NB4 (cell line): Measurements from ENCODE around the gene RIPK4.

Source experiments
- POLR2A ChIP-seq: IDR thresholded peaks from 2 replicates; pipeline ENCODE4 v1.6.1; 2011; ENCODE audit warnings: mild to moderate bottlenecking; ENCODE audit not compliant: insufficient read length; ENCODE audit errors: extremely low read depth
- TF ChIP-seq, protein P1 (sequence below): IDR thresholded peaks from one replicate; pipeline ENCODE4 v1.5.1; 2012; ENCODE audit warnings: low read depth, low read length
- TF ChIP-seq, protein P2 (sequence below): IDR thresholded peaks from 2 replicates; pipeline ENCODE4 v1.6.1; 2011; ENCODE audit warnings: low read depth, low read length

- TF ChIP-seq, protein P1, sequence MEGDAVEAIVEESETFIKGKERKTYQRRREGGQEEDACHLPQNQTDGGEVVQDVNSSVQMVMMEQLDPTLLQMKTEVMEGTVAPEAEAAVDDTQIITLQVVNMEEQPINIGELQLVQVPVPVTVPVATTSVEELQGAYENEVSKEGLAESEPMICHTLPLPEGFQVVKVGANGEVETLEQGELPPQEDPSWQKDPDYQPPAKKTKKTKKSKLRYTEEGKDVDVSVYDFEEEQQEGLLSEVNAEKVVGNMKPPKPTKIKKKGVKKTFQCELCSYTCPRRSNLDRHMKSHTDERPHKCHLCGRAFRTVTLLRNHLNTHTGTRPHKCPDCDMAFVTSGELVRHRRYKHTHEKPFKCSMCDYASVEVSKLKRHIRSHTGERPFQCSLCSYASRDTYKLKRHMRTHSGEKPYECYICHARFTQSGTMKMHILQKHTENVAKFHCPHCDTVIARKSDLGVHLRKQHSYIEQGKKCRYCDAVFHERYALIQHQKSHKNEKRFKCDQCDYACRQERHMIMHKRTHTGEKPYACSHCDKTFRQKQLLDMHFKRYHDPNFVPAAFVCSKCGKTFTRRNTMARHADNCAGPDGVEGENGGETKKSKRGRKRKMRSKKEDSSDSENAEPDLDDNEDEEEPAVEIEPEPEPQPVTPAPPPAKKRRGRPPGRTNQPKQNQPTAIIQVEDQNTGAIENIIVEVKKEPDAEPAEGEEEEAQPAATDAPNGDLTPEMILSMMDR: no peak
- no peak for TF ChIP-seq POLR2A
- TF ChIP-seq, protein P2, sequence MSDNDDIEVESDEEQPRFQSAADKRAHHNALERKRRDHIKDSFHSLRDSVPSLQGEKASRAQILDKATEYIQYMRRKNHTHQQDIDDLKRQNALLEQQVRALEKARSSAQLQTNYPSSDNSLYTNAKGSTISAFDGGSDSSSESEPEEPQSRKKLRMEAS: no peak
Measured at GRCh38 chr21:41706263-41706639, 60.6 kb downstream of the RIPK4 start.
